A673 (cell line): ENCODE results near the gene CHML.

ENCODE experiments used
- EZH2 ChIP-seq: fragments of 200-600 bp; sonication (generic); IDR thresholded peaks from 2 replicates; pipeline ENCODE4 v1.6.1; 2017; ENCODE audit warnings: borderline replicate concordance, low read depth, mild to moderate bottlenecking, mixed read lengths, antibody characterized with exemption, low read length; ENCODE audit not compliant: poor library complexity, severe bottlenecking
- TF ChIP-seq, protein P1 (sequence below): fragments of 300-800, 200-600 bp; sonication (generic); conservative IDR thresholded peaks from 2 replicates; pipeline ENCODE4 v1.5.1; 2017; ENCODE audit warnings: low read depth, mild to moderate bottlenecking, antibody characterized with exemption, low read length, moderate library complexity, mixed read lengths

DNA sequence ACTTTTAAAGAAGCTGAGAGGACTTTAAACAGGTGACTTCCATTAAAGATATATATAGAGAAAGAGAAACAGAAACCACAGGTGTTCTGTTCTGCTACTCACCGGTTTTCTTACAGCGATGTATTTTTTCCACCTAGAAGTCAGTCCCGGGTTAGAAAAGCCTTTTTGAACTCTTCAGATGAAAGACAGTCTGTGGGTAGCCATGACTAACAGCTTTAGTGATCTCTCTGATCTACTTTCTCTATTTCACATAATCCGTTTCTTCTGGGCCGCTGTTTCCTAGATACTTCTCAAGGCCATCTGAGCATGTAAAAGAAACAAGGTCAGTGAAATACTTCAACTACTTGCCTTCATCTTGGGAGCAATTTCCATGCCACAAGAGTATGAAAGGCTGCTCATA, 37.0 kb upstream of the CHML start:
- TF ChIP-seq, protein P1, sequence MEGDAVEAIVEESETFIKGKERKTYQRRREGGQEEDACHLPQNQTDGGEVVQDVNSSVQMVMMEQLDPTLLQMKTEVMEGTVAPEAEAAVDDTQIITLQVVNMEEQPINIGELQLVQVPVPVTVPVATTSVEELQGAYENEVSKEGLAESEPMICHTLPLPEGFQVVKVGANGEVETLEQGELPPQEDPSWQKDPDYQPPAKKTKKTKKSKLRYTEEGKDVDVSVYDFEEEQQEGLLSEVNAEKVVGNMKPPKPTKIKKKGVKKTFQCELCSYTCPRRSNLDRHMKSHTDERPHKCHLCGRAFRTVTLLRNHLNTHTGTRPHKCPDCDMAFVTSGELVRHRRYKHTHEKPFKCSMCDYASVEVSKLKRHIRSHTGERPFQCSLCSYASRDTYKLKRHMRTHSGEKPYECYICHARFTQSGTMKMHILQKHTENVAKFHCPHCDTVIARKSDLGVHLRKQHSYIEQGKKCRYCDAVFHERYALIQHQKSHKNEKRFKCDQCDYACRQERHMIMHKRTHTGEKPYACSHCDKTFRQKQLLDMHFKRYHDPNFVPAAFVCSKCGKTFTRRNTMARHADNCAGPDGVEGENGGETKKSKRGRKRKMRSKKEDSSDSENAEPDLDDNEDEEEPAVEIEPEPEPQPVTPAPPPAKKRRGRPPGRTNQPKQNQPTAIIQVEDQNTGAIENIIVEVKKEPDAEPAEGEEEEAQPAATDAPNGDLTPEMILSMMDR = no peak
- TF ChIP-seq EZH2 = no peak
